A549 (cell line): ENCODE measurements around the gene NR2E3. TPM values are rescaled to one million over a fixed set of nuclear protein-coding genes. Genes with fewer than 3 reads are reported as not detected.
A peak's percentile ranks its signal among the peaks of the same experiment; 100 is the strongest.

Experiments used
- ATAC-seq, 2 experiments: fragments of 200-7000 bp in 1 of 2; fragments of >200 bp in 1 of 2; cut with Nextera tagmentation in 1 of 2; cut with Tn5 transposase in 1 of 2; 3 replicates each; pipeline versions ENCODE4 v1.8.0 to v1.9.1; 2018 to 2020; ENCODE audit warnings: mild to moderate bottlenecking in 1 of 2, moderate library complexity in 1 of 2
- CTCF ChIA-PET: fragments of 300-600 bp; sonication (Branson Sonifier 250); formaldehyde crosslinking; extraction: SDS; loops from one replicate; lab custom pipeline; 2021; ENCODE audit warnings: antibody characterized with exemption, inconsistent platforms; lab: Yijun Ruan, JAX
- POLR2A ChIA-PET: fragments of 350-600 bp; formaldehyde crosslinking; extraction: SDS; loops from one replicate; lab custom pipeline; 2021; ENCODE audit warnings: antibody characterized with exemption, inconsistent platforms; lab: Yijun Ruan, JAX
- DNase-seq, 2 experiments: peaks; one replicate each; pipeline versions ENCODE4 v3.0.0 to v3.0.0-alpha.2; 2011 to 2016; ENCODE audit warnings: low read depth in 1 of 2, low spot score in 1 of 2
- FAIRE-seq: peaks from 2 replicates; lab custom pipeline; 2011; peaks lifted over from hg19 to GRCh38; lab: Jason Lieb, UNC
- H3K27ac ChIP-seq, 2 experiments: fragments of >200 bp; sonication (Bioruptor Twin); formaldehyde crosslinking; 3 replicates each; pipeline ENCODE4 v1.5.1; 2016 to 2017
- H3K4me1 ChIP-seq: fragments of >200 bp; sonication (Bioruptor Twin); formaldehyde crosslinking; 3 replicates; pipeline ENCODE4 v1.6.1; 2016
- H3K4me2 ChIP-seq: fragments of >200 bp; sonication (Bioruptor Twin); formaldehyde crosslinking; 3 replicates; pipeline ENCODE4 v1.6.1; 2016
- H3K4me3 ChIP-seq: fragments of >200 bp; sonication (Bioruptor Twin); formaldehyde crosslinking; 3 replicates; pipeline ENCODE4 v1.5.1; 2016
- H3K9me3 ChIP-seq: fragments of >200 bp; sonication (Bioruptor Twin); formaldehyde crosslinking; 3 replicates; pipeline ENCODE4 v1.6.1; 2016
- CBX2 ChIP-seq: fragments of 200-600 bp; sonication (generic); IDR thresholded peaks from 2 replicates; pipeline ENCODE4 v1.6.1; 2016; ENCODE audit warnings: low read depth, mild to moderate bottlenecking, borderline replicate concordance
- CBX8 ChIP-seq: fragments of 200-600 bp; sonication (generic); IDR thresholded peaks from 2 replicates; pipeline ENCODE4 v1.6.1; 2016
- CHD2 ChIP-seq: fragments of 150-350 bp; IDR thresholded peaks from 2 replicates; pipeline ENCODE4 v1.6.1; 2014; ENCODE audit warnings: low read length; ENCODE audit not compliant: partially characterized antibody
- CHD4 ChIP-seq: fragments of 200-600 bp; sonication (generic); IDR thresholded peaks from 2 replicates; pipeline ENCODE4 v1.6.1; 2016; ENCODE audit warnings: antibody characterized with exemption, mild to moderate bottlenecking, borderline replicate concordance
- CTCF ChIP-seq: fragments of >200 bp; sonication (Bioruptor Twin); formaldehyde crosslinking; IDR thresholded peaks from 3 replicates; pipeline ENCODE4 v1.5.1; 2016
- E2F6 ChIP-seq: IDR thresholded peaks from 2 replicates; pipeline ENCODE4 v1.6.1; 2012; ENCODE audit warnings: low read depth, borderline replicate concordance
- EHF ChIP-seq: fragments of 250-450 bp; sonication (Bioruptor Pico); IDR thresholded peaks from 2 replicates; pipeline ENCODE4 v1.5.0; 2020; ENCODE audit warnings: mild to moderate bottlenecking
- ELK1 ChIP-seq: fragments of 150-350 bp; IDR thresholded peaks from 2 replicates; pipeline ENCODE4 v1.6.1; 2014; ENCODE audit warnings: low read depth, mild to moderate bottlenecking, low read length
- EP300 ChIP-seq, 2 experiments: fragments of >200 bp; sonication (Bioruptor Twin); formaldehyde crosslinking; IDR thresholded peaks; 2 replicates in 1 of 2; 3 replicates in 1 of 2; pipeline ENCODE4 v1.6.1; 2016 to 2017
- HEYL ChIP-seq: fragments of 250-450 bp; sonication (Bioruptor Pico); IDR thresholded peaks from 2 replicates; pipeline ENCODE4 v1.8.0; 2021; ENCODE audit warnings: mild to moderate bottlenecking, moderate library complexity
- HOXA7 ChIP-seq: fragments of 250-450 bp; sonication (Bioruptor Pico); IDR thresholded peaks from 2 replicates; pipeline ENCODE4 v1.5.0; 2020; ENCODE audit warnings: mild to moderate bottlenecking, moderate library complexity
- HOXB5 ChIP-seq: fragments of 250-450 bp; sonication (Bioruptor Pico); IDR thresholded peaks from 2 replicates; pipeline ENCODE4 v1.5.0; 2020; ENCODE audit warnings: mild to moderate bottlenecking, moderate library complexity
- JUN ChIP-seq, 2 experiments: fragments of >200 bp; sonication (Bioruptor Twin); formaldehyde crosslinking; IDR thresholded peaks; 2 replicates in 1 of 2; 3 replicates in 1 of 2; pipeline ENCODE4 v1.6.1; 2016 to 2017
- KDM1A ChIP-seq: fragments of 200-600 bp; sonication (generic); IDR thresholded peaks from 2 replicates; pipeline ENCODE4 v1.6.1; 2016; ENCODE audit warnings: low read depth, mild to moderate bottlenecking
- MAFK ChIP-seq: fragments of 450-650 bp; IDR thresholded peaks from 2 replicates; pipeline ENCODE4 v1.6.1; 2014; ENCODE audit not compliant: partially characterized antibody
- MAZ ChIP-seq: fragments of 150-350 bp; IDR thresholded peaks from 2 replicates; pipeline ENCODE4 v1.6.1; 2014; ENCODE audit warnings: antibody characterized with exemption, low read depth, low read length, borderline replicate concordance
- MYC ChIP-seq: IDR thresholded peaks from 2 replicates; pipeline ENCODE4 v1.6.1; 2012; ENCODE audit warnings: mild to moderate bottlenecking, inconsistent platforms, low read length, improper control_type of control experiment, borderline replicate concordance
- NFE2L2 ChIP-seq: fragments of 150-350 bp; conservative IDR thresholded peaks from 2 replicates; pipeline ENCODE4 v1.6.1; 2014; ENCODE audit warnings: low read length
- PHF8 ChIP-seq: fragments of 200-600 bp; sonication (generic); IDR thresholded peaks from 2 replicates; pipeline ENCODE4 v1.6.1; 2016; ENCODE audit warnings: low read depth, mild to moderate bottlenecking, antibody characterized with exemption, moderate library complexity, borderline replicate concordance
- RAD21 ChIP-seq, 2 experiments: fragments of >200 bp in 1 of 2; sonication (Bioruptor Twin) in 1 of 2; formaldehyde crosslinking in 1 of 2; IDR thresholded peaks in 1 of 2; conservative IDR thresholded peaks in 1 of 2; 2 replicates in 1 of 2; 3 replicates in 1 of 2; pipeline ENCODE4 v1.6.1; 2012 to 2018; ENCODE audit warnings: inconsistent platforms in 1 of 2
- RNF2 ChIP-seq: fragments of 200-600 bp; sonication (generic); IDR thresholded peaks from 2 replicates; pipeline ENCODE4 v1.6.1; 2016; ENCODE audit warnings: low read depth, mild to moderate bottlenecking, antibody characterized with exemption, moderate library complexity, borderline replicate concordance
- TFCP2L1 ChIP-seq: fragments of 250-450 bp; sonication (Bioruptor Pico); IDR thresholded peaks from 2 replicates; pipeline ENCODE4 v1.5.0; 2021; ENCODE audit warnings: mild to moderate bottlenecking
- TP53 ChIP-seq: fragments of 250-450 bp; sonication (Bioruptor Pico); IDR thresholded peaks from 2 replicates; pipeline ENCODE4 v1.5.0; 2021; ENCODE audit warnings: mild to moderate bottlenecking, moderate library complexity
- USF2 ChIP-seq: fragments of 450-650 bp; IDR thresholded peaks from 2 replicates; pipeline ENCODE4 v1.6.1; 2014; ENCODE audit warnings: antibody characterized with exemption
- ZFP36 ChIP-seq: fragments of 450-650 bp; IDR thresholded peaks from 2 replicates; pipeline ENCODE4 v1.6.1; 2014; ENCODE audit warnings: borderline replicate concordance; ENCODE audit not compliant: partially characterized antibody
- ZSCAN20 ChIP-seq: fragments of 250-450 bp; sonication (Bioruptor Pico); IDR thresholded peaks from 2 replicates; pipeline ENCODE4 v1.8.0; 2022; ENCODE audit warnings: mild to moderate bottlenecking, moderate library complexity
- WGBS: methylation state at CpG from one replicate; pipeline ENCODE4 v1.1.6; 2017; ENCODE audit errors: missing lambda C conversion rate; 5-methylcytosine and 5-hydroxymethylcytosine counted together
- polyA plus RNA-seq, 4 experiments: library from polyadenylated mRNA; depleted of rRNA in 3 of 4; stranded (reverse); fragments of >200 nt; fragmentation: RNase III in 1 of 4; extraction: RNeasy Plus Mini Kit Qiagen cat#74134 plus additional on column Dnase treatment in 1 of 4; gene quantifications; 2 replicates in 3 of 4; 3 replicates in 1 of 4; pipeline ENCODE4 v1.2.3, GENCODE V29; 2011 to 2017
- TF ChIP-seq, protein P1 (sequence below): fragments of 250-450 bp; sonication (Bioruptor Pico); IDR thresholded peaks from 2 replicates; pipeline ENCODE4 v1.5.0; 2021; ENCODE audit warnings: mild to moderate bottlenecking, moderate library complexity, borderline replicate concordance
- TF ChIP-seq, protein P2 (sequence below): fragments of 200-600 bp; sonication (generic); IDR thresholded peaks from 2 replicates; pipeline ENCODE4 v1.6.1; 2016; ENCODE audit warnings: antibody characterized with exemption, mild to moderate bottlenecking, moderate library complexity

The NR2E3 gene
- polyA plus RNA-seq, 2 of the 4 experiments (the other 2 are of a cell fraction) = 0.13 to 0.79 TPM

DNA sequence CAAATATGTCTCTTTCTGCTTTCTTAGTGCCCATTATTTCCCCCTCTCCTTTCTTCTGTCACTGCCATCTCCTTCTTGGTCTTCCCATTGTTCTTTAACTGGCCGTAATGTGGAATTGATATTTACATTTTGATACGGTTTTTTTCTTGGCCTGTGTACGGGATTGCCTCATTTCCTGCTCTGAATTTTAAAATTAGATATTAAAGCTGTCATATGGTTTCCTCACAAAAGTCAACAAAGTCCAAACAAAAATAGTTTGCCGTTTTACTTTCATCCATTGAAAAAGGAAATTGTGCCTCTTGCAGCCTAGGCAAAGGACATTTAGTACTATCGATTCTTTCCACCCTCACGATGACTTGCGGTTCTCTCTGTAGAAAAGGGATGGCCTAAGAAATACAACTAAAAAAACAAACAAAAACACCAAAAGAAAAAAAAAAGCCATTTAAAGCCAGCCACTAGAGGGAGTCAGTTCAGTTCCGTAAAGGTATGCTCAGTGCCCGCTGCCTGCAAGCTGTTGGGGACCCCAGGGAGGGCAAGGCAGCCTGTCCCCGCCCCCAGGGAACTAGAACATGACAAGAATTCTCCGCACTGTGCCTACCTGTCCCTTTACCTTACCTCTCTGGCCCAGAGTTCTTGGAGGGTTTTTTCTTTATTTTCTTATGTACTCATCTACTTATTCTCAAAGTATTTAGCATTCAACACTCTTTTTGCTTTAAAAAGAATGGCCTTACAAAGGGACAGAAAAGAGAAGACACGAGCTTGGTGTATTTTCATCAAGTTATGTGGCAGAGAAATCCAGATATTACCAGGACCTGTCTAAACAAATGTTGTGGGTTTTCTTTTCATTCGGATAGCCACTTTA lies 30.0 kb upstream of the NR2E3 start:
- DNase-seq = peak; percentile 84 to 90
- H3K4me2 ChIP-seq = peak overlapping the region; percentile 59
- no peaks in the 10 kb centered on the region for H3K9me3 ChIP-seq
- peak overlapping the region; percentile 72 to 75 for H3K27ac ChIP-seq
- no peak overlapping the region for H3K4me3 ChIP-seq
- POLR2A ChIA-PET = interaction anchor here (0.7 kb wide), 1 partner anchor 32 kb away, joined by 3 read pairs; no protein-coding TSS in a partner anchor
- 10% methylated on average over 13 of the region's 13 CpGs for WGBS
- peaks cover 26% of the 10 kb centered on the region for H3K4me1 ChIP-seq
- FAIRE-seq = peak; percentile 54
- ATAC-seq = peak; percentile 59 to 80
- CTCF ChIA-PET = interaction anchor here (0.6 to 12.5 kb wide), 26 partner anchors 9 to 677 kb away, joined by 3 to 175 read pairs (median 6); no protein-coding TSS in a partner anchor
- TF ChIP-seq HOXA7 (no peak), ZSCAN20 (CRISPR knock-in tag) (peak; percentile 41), KDM1A (no peak), TP53 (CRISPR knock-in tag) (no peak), JUN (IDR thresholded peaks at IDR 0.05) (0 out of 5 replicates have a peak, but pooled peaks of 1 of the 2 experiments have one; percentile 14), RNF2 (no peak), ELK1 (no peak), E2F6 (no peak), CBX8 (no peak), TFCP2L1 (CRISPR knock-in tag) (no peak), CHD4 (no peak), PHF8 (no peak), RAD21 (conservative IDR thresholded peaks at IDR 0.05 in 1 of 2, IDR thresholded peaks at IDR 0.05 in 1 of 2) (peak; percentile 67 to 77), HOXB5 (CRISPR knock-in tag) (0 out of 2 replicates have a peak, but pooled peaks have one; percentile 36), MYC (no peak), EP300 (IDR thresholded peaks at IDR 0.05) (no peak), NFE2L2 (peak; percentile 90), MAZ (no peak), USF2 (no peak), EHF (CRISPR knock-in tag) (no peak; the same call in 1 of the 2 replicates), ZFP36 (no peak), CTCF (peak; percentile 93), MAFK (peak; percentile 89), HEYL (CRISPR knock-in tag) (0 out of 2 replicates have a peak, but pooled peaks have one; percentile 36), CBX2 (no peak), CHD2 (no peak)
- TF ChIP-seq, protein P1, sequence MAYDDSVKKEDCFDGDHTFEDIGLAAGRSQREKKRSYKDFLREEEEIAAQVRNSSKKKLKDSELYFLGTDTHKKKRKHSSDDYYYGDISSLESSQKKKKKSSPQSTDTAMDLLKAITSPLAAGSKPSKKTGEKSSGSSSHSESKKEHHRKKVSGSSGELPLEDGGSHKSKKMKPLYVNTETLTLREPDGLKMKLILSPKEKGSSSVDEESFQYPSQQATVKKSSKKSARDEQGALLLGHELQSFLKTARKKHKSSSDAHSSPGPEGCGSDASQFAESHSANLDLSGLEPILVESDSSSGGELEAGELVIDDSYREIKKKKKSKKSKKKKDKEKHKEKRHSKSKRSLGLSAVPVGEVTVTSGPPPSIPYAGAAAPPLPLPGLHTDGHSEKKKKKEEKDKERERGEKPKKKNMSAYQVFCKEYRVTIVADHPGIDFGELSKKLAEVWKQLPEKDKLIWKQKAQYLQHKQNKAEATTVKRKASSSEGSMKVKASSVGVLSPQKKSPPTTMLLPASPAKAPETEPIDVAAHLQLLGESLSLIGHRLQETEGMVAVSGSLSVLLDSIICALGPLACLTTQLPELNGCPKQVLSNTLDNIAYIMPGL (CRISPR knock-in tag) = no peak
- TF ChIP-seq, protein P2, sequence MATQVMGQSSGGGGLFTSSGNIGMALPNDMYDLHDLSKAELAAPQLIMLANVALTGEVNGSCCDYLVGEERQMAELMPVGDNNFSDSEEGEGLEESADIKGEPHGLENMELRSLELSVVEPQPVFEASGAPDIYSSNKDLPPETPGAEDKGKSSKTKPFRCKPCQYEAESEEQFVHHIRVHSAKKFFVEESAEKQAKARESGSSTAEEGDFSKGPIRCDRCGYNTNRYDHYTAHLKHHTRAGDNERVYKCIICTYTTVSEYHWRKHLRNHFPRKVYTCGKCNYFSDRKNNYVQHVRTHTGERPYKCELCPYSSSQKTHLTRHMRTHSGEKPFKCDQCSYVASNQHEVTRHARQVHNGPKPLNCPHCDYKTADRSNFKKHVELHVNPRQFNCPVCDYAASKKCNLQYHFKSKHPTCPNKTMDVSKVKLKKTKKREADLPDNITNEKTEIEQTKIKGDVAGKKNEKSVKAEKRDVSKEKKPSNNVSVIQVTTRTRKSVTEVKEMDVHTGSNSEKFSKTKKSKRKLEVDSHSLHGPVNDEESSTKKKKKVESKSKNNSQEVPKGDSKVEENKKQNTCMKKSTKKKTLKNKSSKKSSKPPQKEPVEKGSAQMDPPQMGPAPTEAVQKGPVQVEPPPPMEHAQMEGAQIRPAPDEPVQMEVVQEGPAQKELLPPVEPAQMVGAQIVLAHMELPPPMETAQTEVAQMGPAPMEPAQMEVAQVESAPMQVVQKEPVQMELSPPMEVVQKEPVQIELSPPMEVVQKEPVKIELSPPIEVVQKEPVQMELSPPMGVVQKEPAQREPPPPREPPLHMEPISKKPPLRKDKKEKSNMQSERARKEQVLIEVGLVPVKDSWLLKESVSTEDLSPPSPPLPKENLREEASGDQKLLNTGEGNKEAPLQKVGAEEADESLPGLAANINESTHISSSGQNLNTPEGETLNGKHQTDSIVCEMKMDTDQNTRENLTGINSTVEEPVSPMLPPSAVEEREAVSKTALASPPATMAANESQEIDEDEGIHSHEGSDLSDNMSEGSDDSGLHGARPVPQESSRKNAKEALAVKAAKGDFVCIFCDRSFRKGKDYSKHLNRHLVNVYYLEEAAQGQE = no peak
